SIG-M5 (cell line): ENCODE data around the gene PHACTR3.

ENCODE experiments used
- DNase-seq: peaks from one replicate; lab custom pipeline; 2025; lab: John Stamatoyannopoulos, UW

PHACTR3 gene

DNA sequence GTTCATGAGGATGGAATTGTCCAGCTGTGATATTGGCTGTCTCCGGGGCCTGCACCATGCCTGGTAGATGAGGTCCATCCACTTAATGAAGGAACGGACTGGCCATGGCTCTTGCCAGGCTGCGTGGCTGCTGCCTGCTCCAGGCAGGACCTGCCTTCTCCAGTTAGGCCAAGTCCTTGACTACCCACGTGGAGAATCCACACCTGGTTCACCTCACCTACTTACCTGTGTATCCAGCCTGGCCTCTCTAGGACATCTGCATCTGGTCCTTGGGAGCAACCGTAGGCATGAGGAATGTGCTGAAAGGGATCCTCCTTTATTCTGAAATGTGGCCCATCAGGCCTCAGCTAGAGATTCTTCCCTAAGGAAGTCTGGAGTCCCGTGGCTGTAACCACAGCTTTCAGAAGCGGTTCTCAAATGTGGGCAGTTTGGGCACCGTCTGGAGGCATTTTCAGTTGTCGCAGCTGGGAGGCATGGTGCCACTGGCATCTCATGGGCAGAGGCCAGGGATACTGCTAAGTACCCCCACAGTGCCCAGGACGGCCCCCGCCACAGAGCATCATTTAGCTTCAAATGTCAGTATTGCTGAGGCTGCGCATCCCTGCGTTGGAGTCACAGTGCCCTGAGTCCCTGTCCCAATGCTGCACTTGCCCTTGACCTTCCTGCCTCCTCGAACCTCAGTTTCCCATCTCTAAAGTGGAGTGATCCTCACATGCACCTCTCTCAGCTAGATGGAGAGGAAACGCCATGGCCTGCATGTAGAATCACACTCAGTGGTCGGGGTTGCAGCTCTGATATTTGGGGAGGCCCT is 67.5 kb downstream of the PHACTR3 start:
- DNase-seq: no peak

GRCh38 chr20:59672576-59672975 is 68.2 kb downstream of the PHACTR3 start:
- no peak for DNase-seq

- no peak for DNase-seq
These were observed 69.1 kb downstream of the PHACTR3 start for GRCh38 chr20:59673288-59673997.

DNA sequence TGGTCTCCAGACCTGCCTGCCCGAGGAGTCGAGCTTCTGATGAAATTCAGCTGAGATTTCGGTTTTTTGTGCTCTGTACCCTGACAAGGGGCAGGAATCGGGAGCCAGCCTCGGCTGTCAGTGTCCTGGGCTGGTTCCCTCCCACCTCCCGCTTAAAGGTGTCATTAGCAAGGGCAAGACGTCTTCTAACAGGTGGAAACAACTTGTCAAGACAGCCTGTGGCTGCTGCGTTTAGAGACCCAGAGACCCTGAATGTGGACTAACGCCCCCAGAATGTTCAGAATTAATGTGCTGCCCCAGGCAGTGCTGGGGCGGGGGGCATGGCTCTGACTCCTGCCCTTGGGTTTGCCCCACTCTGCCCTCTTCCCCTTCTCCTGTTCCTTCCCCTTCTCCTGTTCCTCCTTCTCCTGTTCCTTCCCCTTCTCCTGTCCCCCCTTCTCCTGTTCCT is 69.7 kb downstream of the PHACTR3 start:
- DNase-seq: no peak

GRCh38 chr20:59676126-59676850 is 71.9 kb downstream of the PHACTR3 start:
- no peak for DNase-seq

DNA sequence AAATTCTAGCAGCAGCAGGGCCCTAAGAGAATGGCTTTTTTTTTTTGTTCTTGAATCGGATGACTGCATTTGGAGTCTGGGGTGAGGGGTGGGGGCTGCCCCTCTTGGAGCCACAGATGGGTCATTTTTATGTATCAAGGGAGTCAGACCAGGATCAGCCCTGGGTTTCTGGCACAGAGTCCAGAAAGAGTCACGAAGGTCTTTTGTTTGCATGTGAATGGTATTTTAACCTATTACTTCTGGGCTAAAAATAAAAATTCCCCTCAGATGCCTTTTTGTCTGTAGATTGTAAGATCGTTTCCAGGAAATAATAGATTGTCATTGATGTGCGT is 72.5 kb downstream of the PHACTR3 start:
- no peak for DNase-seq

GRCh38 chr20:59677586-59677985 is 73.2 kb downstream of the PHACTR3 start:
- DNase-seq: no peak

DNA sequence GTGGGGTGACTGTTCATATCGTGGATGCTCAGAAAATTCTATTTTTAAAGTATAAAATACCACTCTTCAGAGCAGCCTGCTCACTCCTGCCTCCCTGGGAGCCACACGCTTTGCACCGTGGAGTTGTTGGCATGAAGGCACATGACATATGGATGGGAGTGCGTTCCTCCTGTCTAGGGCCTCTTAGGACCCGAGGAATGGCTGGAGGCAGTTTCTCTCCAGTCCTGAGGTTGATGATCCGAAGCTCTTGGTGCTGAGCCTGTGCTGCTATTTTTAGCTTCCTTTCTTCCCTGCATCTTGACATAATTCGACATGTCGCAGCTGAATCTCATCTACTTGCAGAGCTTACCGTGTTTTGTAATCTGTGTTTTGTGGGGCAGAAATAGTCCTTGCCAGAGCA is 73.9 kb downstream of the PHACTR3 start:
- no peak for DNase-seq

DNA sequence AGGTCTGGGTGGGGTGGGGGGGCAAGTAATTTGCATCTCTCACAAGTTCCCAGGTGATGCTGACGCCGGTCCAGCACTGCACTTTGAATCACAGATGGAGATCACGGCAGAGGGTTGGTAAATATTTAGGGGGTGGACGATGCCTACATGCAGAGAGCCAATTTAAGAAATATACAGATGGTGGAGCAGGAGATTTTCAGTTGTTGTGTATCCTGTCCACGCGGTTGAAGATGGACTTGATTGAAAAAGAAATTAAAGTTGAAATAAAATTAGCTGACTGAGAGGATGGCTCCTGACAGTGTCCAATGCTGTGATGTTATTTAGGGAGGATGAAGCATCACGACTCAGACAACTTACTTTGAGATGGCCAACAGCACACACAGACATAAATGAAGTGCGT is 74.6 kb downstream of the PHACTR3 start:
- no peak for DNase-seq

GRCh38 chr20:59680148-59680650 is 75.9 kb downstream of the PHACTR3 start:
- no peak for DNase-seq

DNA sequence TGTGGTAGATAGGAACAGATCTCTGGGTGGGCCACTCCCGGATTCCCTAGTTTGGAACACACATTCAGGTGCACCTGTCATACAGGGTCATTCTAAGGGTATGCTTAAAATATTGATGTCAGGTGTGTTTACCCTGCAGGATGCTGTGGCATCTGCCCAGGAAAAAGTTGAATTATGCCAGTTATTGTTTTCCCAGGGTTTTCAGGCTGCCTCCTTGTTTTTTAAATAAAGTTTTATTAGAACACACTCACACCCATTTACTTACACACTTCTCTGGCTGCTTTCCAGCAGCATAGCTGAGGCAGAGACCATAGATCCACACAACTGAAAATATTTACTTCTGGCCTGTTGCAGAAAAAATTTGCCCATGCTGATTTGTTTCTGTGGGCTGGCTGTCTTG is 76.5 kb downstream of the PHACTR3 start:
- DNase-seq: no peak

DNA sequence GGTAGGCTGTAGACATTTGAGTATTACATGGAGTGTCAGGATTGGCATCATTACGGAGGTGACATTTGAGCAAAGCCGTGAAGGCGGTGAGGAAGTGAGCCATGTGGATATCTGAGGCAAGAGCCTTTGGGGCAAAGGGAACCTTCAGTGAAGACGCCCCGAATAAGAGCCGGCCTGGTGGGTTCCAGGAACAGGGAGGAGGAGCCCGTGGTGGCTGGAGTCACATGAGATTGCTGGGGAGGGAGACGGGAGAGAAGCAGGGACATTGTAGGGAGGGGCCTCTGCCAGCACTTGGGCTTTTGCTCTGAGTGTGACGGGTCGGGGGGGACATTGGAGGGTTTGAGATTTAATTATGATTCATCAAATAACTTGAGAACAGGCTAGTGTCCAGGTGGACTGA is 78.3 kb downstream of the PHACTR3 start:
- no peak for DNase-seq

GRCh38 chr20:59683181-59683580 is 78.8 kb downstream of the PHACTR3 start:
- no peak for DNase-seq

DNA sequence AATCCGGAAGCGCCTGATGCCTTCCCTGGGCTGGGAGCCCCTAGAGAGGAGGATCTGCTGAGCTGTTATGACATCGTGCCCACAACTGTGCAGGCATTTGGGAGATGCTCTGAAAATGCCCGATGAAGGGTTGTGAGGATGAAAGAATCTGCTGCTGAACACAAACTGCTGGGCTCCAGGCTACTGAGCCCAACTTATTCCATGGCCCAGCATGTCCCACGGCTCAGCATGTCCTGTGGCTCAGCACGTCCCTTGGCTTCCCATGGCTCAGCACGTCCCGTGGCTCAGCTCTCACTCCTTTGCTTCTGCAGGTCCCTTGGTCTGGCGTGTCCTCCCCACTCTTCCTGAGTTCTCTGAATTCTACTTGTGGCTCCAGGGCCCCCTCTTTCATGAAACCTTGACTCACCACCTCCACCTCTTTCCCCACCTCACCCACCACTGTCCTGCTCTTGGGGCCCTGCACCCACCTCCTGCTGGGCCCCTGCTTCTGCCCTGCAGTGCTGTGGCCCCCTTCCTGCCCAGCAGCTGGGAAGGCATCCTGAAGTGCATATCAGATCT is 80.4 kb downstream of the PHACTR3 start:
- no peak for DNase-seq

DNA sequence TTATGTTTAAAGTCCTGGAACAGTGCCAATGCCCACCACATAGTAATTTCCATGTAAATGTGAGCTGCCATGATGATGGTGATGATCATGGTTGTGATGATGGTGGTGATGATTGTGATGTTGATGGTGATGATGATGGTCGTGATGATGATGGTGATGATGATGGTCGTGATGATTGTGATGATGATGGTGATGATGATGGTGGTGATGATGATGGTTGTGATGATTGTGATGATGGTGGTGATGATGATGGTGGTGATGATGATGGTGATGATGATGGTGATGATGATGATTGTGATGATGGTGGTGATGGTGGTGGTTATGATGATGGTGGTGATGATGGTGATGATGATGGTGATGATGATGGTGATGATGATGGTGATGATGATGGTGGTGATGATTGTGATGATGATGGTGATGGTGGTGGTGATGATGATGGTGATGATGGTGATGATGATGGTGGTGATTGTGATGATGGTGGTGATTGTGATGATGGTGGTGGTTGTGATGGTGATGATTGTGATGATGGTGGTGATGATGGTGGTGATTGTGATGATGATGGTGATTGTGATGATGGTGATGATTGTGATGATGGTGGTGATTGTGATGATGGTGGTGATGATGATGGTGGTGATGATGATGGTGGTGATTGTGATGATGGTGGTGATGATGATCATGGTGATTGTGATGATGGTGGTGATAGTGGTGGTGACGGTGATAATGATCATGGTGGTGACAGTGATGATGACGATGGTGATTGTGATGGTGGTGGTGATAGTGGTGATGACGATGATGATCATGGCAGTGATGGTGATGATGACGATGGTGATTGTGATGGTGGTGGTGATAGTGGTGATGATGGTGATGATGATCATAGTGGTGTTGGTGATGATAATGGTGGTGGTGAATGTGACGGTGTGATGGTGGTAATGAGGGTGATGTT is 82.3 kb downstream of the PHACTR3 start:
- DNase-seq: no peak

DNA sequence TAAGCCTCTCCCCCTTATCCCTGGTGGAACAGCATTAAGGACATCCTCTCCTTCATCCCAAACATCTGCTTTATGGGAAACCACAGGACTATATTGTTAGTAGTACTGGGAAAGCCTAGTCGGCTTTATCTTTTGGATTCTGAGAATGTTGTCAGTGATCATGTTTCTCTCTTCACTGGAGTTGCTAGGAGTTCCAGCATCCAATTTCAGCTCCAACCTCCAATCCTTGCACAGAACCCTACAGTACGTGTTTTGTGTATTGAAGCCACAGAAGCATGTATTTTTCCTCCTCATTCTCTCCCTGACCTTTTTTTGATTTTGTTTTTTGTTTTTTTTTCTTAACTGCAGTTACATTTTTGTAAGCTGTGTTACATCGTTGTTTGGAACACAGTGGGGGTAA is 84.0 kb downstream of the PHACTR3 start:
- no peak for DNase-seq

- no peak for DNase-seq
These were observed 84.7 kb downstream of the PHACTR3 start for GRCh38 chr20:59688999-59689398.

- DNase-seq: no peak
These were observed 85.8 kb downstream of the PHACTR3 start for GRCh38 chr20:59690101-59690500.

- no peak for DNase-seq
These were observed 86.6 kb downstream of the PHACTR3 start for GRCh38 chr20:59690976-59691375.

- no peak for DNase-seq
These were observed 87.8 kb downstream of the PHACTR3 start for GRCh38 chr20:59692139-59692538.

DNA sequence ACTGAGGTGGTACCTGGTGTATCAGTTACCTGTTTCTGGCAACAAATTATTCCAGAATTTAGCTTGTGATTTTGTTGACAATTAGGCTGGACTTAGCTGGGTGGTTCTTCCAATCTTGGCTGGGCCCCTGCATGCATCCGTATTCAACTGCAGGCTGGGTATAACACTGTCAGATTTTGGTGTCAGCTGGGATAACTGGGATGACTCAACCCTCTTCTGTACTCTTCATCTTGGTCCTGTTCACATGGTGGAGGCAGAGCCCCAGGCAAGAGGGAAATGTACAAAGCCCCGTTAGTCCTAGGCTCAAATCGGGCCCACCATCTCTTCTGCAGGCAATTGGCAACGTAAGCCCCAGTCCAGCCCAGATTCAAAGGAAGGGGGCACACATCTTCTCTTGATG is 89.2 kb downstream of the PHACTR3 start:
- no peak for DNase-seq
